Measurements from ENCODE around the gene SNX19.

DNA sequence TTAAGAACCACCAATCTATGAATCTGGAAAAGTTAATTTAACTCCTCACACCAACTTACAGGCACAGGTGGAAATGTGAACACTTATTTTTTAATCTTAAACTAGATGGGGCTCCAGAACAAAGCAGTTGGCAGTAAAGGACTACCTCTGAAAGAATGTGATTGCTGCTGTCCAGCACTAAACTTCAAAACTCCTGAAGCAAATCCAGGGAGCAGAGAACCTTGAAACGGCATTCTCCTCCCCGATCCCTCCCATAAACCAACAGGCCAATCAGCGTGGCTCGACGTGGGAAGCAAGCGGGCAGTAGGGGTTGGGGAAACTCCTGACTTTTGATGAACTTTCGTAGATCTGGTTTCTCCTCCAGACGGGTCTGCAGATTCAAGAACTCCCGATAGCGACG lies 5.0 kb downstream of the SNX19 start:
- TF ChIP-seq, protein P1, sequence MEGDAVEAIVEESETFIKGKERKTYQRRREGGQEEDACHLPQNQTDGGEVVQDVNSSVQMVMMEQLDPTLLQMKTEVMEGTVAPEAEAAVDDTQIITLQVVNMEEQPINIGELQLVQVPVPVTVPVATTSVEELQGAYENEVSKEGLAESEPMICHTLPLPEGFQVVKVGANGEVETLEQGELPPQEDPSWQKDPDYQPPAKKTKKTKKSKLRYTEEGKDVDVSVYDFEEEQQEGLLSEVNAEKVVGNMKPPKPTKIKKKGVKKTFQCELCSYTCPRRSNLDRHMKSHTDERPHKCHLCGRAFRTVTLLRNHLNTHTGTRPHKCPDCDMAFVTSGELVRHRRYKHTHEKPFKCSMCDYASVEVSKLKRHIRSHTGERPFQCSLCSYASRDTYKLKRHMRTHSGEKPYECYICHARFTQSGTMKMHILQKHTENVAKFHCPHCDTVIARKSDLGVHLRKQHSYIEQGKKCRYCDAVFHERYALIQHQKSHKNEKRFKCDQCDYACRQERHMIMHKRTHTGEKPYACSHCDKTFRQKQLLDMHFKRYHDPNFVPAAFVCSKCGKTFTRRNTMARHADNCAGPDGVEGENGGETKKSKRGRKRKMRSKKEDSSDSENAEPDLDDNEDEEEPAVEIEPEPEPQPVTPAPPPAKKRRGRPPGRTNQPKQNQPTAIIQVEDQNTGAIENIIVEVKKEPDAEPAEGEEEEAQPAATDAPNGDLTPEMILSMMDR (IDR thresholded peaks at IDR 0.05), result no peak
- no peak for TF ChIP-seq EZH2 (IDR thresholded peaks at IDR 0.05)

Data from neural progenitor cell (in vitro differentiated cells).